NB4 (cell line): ENCODE data around the gene ENOX1.

ENCODE experiments used
- DNase-seq: peaks from one replicate; pipeline ENCODE4 v3.0.0; 2010; ENCODE audit warnings: low read depth
- H3K4me3 ChIP-seq: one replicate; pipeline ENCODE4 v1.5.1; 2011; ENCODE audit warnings: mild to moderate bottlenecking, low read depth, low read length, moderate library complexity
- MAX ChIP-seq: IDR thresholded peaks from 2 replicates; pipeline ENCODE4 v1.6.1; 2011; ENCODE audit warnings: low read depth, low read length
- MYC ChIP-seq: IDR thresholded peaks from 2 replicates; pipeline ENCODE4 v1.6.1; 2011; ENCODE audit warnings: low read depth, low read length
- POLR2A ChIP-seq: IDR thresholded peaks from 2 replicates; pipeline ENCODE4 v1.6.1; 2011; ENCODE audit warnings: mild to moderate bottlenecking; ENCODE audit not compliant: insufficient read length; ENCODE audit errors: extremely low read depth
- TF ChIP-seq, protein P1 (sequence below): IDR thresholded peaks from one replicate; pipeline ENCODE4 v1.5.1; 2012; ENCODE audit warnings: low read depth, low read length

Gene ENOX1

GRCh38 chr13:43469791-43470190 is 317.0 kb downstream of the ENOX1 start:
- TF ChIP-seq MAX (no peak), POLR2A (no peak), MYC (no peak)
- TF ChIP-seq, protein P1, sequence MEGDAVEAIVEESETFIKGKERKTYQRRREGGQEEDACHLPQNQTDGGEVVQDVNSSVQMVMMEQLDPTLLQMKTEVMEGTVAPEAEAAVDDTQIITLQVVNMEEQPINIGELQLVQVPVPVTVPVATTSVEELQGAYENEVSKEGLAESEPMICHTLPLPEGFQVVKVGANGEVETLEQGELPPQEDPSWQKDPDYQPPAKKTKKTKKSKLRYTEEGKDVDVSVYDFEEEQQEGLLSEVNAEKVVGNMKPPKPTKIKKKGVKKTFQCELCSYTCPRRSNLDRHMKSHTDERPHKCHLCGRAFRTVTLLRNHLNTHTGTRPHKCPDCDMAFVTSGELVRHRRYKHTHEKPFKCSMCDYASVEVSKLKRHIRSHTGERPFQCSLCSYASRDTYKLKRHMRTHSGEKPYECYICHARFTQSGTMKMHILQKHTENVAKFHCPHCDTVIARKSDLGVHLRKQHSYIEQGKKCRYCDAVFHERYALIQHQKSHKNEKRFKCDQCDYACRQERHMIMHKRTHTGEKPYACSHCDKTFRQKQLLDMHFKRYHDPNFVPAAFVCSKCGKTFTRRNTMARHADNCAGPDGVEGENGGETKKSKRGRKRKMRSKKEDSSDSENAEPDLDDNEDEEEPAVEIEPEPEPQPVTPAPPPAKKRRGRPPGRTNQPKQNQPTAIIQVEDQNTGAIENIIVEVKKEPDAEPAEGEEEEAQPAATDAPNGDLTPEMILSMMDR = no peak
- DNase-seq = no peak
- H3K4me3 ChIP-seq = no peak overlapping the region

GRCh38 chr13:43464578-43465264 is 322.1 kb downstream of the ENOX1 start:
- no peak for TF ChIP-seq MYC
- TF ChIP-seq MAX = no peak
- TF ChIP-seq POLR2A = no peak
- TF ChIP-seq, protein P1 = no peak
- no peak for DNase-seq

GRCh38 chr13:43448605-43449336 is 338.0 kb downstream of the ENOX1 start:
- DNase-seq = no peak
- H3K4me3 ChIP-seq = no peak overlapping the region
- TF ChIP-seq MYC (no peak), MAX (no peak)

More at GRCh38 chr13:43464578-43465264, 322.1 kb downstream of the ENOX1 start:
- H3K4me3 ChIP-seq = no peak overlapping the region

GRCh38 chr13:43446126-43446525 is 340.6 kb downstream of the ENOX1 start:
- no peak overlapping the region for H3K4me3 ChIP-seq
- no peak for DNase-seq
- TF ChIP-seq, protein P1 = no peak
- TF ChIP-seq MAX (no peak), MYC (no peak)

DNA sequence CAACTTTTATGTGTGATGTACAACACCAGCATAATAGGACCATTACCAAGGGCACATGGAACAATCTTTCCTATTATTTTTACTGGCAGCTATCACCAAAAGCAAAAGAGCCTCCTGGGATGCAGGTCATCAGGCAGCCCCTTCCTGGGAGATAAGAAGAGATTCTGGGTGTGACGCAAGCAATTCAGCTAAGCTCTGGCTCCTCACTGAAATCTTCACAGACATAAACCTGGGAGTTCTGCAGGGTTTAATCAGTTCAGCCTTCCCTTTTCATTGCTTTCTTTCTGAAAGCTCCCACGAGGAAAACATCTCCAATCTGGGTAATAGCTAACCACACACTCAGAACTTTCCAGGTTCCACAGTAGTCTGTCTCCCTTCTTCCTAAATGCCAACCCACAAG is 341.1 kb downstream of the ENOX1 start:
- TF ChIP-seq, protein P1 = no peak
- no peak for TF ChIP-seq POLR2A
- TF ChIP-seq MYC = no peak
- no peak for TF ChIP-seq MAX
- no peak overlapping the region for H3K4me3 ChIP-seq
- DNase-seq = no peak

- no peak overlapping the region for H3K4me3 ChIP-seq
- TF ChIP-seq POLR2A (no peak), MAX (no peak), MYC (no peak)
- TF ChIP-seq, protein P1 = no peak
- no peak for DNase-seq
Measured at GRCh38 chr13:43444081-43444480, 342.7 kb downstream of the ENOX1 start.
